ENCODE results near the gene IL6ST.
"Not testable (repeated sequence)": the region's sequence is repeated elsewhere in the genome, so short reads cannot be mapped to it uniquely, and the experiment has no call there.

The IL6ST gene

DNA sequence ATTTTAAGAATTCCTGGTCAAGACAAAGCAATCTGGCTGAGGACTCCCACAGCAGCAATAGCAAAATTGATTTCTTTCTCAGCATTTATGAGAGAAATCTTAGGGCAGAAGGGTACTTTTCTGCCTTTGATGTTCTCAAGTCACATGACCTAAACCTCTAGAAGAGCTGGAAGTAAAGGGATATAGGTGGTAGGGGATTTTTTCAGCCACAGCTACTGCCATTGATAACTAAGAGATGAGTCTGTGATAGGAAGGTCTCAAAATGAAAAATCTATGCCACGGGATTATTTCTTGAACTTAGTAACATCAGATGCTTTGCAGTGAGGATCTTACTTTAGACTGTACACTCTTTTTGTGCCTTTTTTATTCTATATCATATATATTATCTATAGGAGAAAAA, 35.6 kb downstream of the IL6ST start:
- DNase-seq, result no peak

DNA sequence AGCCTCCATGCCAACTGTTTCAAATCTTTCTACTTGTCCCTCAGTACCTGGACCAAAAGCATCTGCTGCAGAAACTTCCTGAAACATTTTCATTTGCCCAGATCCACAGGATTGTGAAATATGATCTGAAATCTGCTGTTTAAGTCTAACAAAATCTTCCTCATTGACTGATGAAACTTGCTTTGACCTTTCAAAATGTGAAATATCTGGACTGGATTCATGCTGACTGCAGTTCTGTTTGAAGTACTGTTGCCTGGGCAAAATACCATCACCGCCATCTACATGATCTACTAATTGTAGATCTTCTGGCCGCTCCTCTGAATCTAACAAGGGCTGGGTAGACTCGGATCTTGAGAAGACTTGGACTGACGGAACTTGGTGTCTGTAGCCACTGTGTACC, 53.6 kb downstream of the IL6ST start:
- DNase-seq, result not testable (repeated sequence)

DNA sequence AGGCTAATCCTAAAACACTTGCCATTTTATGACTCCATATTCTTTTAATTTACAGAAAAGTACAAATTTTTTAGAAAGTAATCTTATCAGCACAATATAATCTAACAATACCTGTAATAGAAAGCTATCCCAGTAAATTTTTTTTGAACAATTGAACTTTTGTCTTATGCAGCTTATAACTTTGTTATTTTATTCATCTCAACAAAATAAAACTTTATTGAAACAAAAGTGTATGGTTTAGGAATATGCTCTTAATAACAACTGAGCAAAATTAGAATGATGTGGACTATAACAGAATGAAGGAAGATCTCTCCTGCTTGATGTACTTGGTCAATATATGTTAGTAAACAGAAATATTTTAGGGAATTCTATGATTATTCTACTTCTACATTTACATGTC, 57.2 kb downstream of the IL6ST start:
- not testable (repeated sequence) for DNase-seq

DNA sequence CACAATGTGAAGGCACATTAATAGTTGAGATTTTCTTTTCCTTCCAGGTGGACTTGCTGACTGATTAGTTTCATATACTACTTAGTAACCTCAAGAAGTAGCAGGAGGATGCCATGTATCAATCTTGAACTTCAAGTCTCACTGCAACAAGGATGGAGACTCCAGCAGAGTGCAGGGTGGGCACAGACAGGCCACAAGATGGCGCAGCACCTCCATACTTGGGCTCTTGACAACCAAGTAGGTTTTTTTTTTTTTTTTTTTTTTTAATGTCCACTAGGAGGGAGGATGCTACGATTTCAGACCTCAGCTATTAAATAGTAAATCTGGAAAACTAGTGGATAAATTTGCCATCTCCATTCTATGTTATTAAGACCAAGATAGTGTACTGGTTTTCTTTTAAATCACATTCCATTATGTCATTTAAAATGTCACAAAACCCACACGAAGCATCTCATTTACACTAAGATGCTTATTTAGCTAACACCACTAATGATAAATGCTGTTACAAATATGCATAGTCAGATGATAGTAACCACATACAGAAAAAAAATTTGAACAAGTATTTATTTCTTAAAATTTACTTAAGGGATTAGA, 58.6 kb downstream of the IL6ST start:
- peak; percentile 88 for DNase-seq

DNA sequence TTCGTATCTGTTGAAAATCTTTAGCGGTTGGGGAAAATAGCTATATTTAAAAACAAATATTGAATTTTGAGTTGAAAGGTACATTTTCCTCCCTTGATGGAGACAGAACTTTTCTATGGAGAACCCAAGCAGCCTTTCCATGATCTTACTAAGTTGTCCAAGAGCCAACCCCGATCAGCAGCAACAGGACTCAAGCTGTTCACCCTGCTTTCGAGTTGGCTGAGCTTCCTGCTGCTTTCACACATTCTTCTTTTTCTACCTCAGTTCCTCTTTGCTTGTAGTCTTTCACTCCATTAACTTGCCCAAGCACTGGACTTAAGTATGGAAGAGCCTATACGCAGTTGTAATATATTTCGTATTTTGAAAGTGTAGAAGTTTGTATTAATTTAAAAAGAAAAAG, 59.4 kb downstream of the IL6ST start:
- no peak for DNase-seq

DNA sequence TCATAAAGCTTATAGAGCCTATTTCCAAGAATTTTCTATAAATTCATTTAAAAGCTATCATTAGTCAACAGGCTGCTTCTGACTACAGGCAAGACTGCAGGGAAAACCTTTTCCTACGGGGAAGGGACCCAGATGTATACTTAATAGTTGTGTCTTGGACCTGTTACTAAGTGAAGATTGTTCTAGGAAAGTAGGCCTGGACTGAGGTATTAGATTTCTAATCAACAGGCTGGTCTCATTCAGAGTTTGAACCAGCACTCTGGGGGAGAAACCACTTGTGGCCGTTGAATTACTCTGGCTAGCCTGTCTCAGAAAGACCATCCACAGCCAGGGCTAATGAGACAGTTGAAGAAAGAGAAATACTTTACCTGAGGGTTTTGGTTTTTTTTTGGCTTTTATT, 60.0 kb downstream of the IL6ST start:
- no peak for DNase-seq

- no peak for DNase-seq
These were observed 60.6 kb downstream of the IL6ST start for GRCh38 chr5:55934115-55934613.

- DNase-seq, result no peak
These were observed 61.2 kb downstream of the IL6ST start for GRCh38 chr5:55933377-55934114.

GRCh38 chr5:55932700-55933099, 62.1 kb downstream of the IL6ST start:
- DNase-seq, result no peak

DNA sequence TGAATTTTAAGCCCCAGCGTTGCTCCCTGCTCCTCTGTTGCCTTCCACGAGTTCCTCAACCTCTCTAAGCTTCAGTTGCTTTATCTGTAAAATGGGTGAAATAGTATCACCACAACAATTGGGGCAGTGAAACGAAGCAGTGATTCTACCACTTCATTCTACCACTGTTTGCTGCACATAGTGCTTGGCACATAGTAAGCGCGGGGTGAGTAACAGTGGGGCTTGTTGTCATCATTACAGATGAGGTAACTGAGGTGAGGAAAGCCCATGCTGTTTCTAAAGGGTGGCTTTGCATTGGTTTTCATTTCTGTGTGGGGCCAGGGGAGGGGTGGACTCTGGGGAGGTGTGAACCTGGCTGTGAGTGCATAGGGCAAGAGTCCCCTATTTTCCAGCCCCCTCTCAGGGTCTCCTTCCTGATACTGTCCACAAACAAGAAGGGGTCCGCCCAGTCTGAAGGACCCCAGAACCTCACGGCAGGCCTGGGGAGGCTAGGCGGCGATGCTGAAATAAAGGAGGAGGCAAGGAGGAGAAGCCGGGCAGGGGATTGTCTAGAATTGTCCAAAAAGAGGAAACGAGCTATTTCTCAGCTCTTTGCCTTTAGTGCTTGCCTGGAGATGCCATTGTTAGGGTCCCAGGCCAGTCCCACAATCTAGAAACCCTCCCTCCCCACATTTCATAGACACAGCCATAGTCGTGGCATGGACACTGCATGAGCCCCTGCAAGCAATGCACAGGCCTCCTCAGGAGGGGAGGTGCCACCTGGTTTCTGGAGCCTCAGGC, 65.6 kb downstream of the IL6ST start:
- DNase-seq, result no peak

- no peak for DNase-seq
These were observed 66.7 kb downstream of the IL6ST start for GRCh38 chr5:55927861-55928655.

DNA sequence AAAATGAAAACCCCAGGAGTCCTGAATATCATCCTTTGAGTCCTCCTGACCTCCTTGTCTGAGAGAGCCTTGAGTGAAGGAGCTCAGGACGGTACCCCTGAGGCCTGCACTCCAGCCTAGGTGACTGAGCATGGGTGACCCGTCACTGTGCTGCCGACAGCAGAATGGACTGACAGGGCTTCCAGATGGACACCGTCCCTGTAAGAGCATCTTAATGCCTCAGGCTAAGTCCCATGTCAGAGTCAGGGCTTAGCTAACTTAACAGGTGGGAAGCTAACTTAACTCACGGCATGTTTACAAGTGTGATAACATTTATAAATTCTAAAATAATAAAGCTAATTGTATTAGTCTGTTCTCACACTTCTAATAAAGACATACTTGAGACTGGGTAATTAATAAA, 68.3 kb downstream of the IL6ST start:
- no peak for DNase-seq

DNA sequence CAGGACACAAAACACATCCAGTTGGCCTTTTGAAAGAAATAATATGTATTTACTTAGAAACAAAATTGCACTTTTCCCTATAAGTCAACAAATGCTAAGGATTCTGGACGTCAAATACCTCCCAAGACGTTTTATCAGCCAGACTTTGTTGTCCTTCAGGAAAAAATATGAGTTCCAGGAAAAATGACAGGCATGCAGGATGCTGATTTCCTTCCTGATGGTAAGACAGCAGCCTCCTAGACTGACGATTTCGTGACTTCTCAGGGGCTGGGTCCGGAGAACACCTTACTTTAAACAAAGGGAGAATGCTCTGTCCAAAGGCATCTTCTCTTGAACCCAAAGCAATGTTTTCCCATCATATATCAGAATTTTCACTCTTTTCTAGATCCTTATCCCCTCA, 69.1 kb downstream of the IL6ST start:
- no peak for DNase-seq

GRCh38 chr5:55925181-55925580, 69.6 kb downstream of the IL6ST start:
- no peak for DNase-seq

- no peak for DNase-seq
These were observed 70.0 kb downstream of the IL6ST start for GRCh38 chr5:55924744-55925143.

GRCh38 chr5:55923865-55924500, 70.8 kb downstream of the IL6ST start:
- DNase-seq, result no peak

DNA sequence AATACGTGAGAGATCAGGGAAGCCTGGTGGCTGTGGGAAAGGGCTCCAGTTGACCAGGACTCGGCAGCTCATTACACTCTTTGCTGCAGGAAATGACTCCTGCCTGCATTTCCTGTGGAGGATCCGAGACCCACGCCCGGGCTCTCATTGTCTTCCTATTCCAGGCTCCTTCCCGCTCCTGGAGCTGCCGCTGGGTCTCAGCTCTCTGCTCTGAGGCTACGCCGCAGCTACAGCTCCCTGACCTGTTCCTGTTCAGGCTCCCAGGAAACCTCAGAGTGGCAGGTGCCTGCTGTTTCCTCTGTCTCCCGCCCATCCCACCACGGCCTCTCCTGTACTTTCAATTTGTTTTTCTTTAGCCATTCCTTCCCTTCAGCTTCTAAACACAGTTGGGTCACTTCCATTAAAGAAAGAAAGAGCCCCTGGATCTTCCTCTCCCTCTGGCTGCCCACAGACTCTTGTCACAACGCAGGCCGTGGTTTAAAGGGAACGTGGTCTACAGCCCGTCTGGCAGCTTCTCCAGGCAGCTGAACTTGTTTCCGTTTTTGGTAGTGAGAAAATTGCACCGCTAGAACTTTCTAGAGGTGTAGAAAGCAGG, 71.5 kb downstream of the IL6ST start:
- no peak for DNase-seq

DNA sequence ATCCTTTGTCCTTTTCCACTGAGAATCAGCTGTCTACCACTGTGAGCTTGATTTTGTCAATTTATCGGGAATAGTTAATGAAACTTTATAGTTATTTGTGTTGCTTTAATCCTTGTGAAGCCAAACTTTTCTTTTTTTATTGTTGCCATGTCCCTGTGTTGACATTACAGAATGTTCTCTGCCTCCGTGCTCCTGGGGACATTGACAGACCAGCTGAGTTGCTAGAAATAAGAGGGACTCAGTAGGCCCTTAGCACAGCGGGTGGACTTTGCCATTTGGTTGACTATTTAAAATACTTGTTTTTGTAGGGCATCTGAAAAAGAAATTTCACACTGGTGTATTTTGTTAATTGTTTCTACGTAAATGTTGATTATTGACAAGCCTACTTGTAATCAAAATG, 73.1 kb downstream of the IL6ST start:
- no peak for DNase-seq

- no peak for DNase-seq
These were observed 74.0 kb downstream of the IL6ST start for GRCh38 chr5:55920784-55921183.

- DNase-seq, result no peak
These were observed 75.1 kb downstream of the IL6ST start for GRCh38 chr5:55919625-55920024.

DNA sequence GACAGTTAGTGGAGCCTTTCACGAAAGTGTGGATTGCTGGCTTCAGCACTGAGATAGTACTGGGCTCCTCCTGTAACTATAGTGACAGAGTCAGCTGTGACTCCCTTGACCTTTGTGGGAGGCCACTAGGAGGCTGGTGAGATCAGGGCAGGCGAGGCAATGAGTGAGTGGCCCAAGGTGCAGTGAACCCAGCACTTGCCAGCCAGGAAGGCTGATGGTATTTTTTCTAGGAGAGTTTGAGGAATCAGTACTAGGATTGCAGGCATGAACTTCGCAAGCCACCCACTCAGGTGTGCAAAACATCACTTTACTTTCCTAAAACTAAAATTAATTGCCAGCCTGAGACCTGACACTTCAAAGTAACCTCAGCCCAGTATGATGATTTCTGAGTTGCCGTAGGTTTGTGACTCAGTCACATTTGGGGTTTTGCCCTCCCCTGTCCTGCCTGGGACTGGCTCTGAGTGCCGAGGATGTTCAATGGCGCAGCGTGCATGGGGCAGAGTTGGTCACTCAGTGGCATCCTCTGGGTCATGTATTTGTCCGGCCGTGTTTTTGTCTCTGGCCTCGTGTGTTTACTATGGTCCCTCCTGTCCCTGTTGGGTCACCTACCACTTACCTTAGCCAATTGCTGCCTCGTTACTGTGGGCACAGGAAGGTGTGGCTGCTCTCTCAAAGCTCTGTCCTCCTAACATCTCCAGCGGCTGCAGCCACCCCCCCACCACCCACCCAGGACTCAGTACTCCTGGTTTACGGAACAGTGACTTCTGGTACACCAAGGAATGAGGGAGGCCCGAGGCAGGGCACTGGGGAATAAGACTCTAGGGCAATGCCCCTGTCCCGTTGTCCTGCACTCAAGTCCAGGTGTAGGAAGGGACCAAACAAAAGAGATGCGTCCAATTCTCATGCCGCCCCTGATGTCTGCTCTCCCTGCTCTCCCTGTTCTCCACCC, 76.4 kb downstream of the IL6ST start:
- peak; percentile 39 for DNase-seq

All from activated CD4-positive, alpha-beta T cell treated with anti-CD3 and anti-CD28 coated beads for 48 hours (primary cell).